Kidney glomerular epithelial cell (primary cell): ENCODE results near the gene SLC6A19.

Source experiments
- DNase-seq: peaks from one replicate; lab custom pipeline; 2025; lab: John Stamatoyannopoulos, UW

Gene SLC6A19

DNA sequence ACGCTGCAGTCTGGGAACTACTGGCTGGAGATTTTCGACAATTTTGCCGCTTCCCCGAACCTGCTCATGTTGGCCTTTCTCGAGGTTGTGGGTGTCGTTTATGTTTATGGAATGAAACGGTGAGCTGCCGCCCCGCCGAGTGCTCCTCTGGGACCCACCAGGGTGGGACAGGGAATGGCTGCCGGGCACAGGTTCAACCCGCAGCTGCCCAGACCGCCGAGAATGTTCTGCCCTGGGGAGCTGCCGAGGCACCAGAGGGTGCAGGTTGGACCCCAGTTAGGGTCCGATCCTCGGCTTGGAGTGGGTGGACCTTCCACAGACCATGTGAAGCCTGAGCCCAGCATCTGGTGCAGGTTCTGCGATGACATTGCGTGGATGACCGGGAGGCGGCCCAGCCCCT, 42.9 kb downstream of the SLC6A19 start:
- no peak for DNase-seq

DNA sequence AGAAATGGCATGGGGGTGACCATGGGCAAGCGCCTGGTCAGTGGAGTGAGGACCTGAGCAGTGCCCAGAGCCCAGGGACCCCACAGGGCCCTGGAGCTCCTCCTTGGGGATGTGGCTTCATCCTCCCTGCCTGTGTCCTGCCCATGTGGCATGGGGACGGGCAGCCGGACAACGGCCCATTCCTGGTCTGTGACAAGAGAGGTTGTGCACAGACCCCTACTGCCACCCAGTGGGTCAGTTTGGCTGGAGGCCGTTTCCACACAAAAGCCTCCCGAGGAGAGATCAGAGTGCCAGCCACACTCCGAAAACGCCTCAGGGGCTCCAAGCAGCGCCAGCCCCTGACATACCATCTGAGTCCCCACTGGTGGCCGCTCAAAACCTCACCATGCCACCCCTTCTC, 43.6 kb downstream of the SLC6A19 start:
- no peak for DNase-seq

DNA sequence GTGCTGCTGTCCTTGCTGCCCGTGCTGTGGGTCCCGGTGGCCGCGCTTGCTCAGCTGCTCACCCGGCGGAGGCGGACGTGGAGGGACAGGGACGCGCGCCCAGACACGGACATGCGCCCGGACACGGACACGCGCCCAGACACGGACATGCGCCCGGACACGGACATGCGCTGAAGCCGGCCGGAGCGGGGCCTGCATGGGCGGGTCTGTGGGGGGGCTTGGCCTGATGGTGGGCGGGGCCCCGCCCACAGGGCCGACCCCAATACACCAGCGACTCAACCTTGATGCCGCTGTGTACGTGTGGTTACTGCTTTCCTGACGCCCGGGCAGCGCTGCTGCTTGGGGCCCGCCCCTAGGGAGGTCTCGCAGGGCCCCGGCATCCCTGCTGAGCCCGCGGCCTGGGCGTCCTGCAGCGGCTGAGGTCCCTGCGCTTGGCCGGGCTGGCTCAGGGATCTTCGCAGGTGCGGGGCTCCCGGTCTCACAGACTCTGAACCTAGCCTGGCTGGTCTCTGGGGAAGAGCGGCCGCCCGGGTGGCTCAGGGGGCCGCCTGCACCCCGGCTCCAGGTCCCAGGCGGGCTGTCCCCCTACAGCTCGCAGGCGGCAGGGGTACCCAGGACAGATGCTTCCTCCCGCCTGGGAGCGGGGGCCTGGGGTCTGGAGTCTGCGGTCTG, 44.6 kb downstream of the SLC6A19 start:
- DNase-seq, result no peak

DNA sequence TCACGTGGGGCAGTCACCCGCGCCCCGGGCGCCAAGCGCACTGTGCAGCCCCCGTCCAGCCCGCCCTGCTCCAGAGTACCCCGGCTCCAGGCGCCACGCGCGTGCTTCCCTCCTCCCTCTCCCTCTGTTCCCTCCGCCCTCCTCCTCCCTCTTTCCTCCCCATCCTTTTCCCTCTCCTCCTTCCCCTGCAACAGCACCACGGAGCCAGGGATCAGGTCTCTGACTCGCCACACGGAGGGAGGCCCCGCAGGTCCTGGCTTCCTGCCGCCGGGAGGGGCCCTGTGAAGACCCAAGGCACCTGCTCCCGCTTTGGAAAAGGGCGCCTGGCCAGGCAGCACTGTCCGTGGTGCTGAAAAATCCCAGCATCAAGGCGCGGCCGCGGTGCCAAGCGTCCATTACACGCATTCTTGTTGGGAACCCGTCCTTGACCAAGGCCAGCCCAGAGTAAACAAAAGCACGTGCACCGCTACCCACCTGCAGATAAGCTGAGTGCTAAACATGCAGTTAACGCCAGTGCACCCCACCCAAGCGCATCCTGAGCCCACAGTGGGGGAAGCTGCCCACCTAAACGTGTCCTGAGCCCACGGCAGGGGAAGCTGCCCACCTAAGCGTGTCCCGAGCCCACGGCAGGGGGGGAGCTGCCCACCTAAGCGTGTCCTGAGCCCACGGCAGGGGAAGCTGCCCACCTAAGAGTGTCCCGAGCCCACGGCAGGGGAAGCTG, 45.5 kb downstream of the SLC6A19 start:
- DNase-seq, result no peak

DNA sequence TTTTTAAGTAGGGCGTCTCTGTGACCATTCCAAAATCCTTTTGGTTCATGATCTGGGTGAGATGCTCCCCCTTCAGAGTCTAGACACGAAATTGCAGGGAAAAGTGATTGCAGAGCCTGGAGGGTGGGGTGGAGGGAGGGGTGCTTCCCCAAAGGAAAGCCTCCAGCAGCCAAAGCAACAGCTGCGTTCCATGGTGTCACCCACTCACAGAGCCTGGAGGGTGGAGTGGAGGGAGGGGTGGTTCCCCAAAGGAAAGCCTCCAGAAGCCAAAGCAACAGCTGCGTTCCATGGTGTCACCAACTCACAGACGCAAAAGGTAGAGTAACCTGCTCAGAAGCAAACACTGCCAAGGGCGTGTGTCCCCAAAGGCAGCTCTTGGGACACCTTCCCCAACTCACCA, 46.4 kb downstream of the SLC6A19 start:
- no peak for DNase-seq

DNA sequence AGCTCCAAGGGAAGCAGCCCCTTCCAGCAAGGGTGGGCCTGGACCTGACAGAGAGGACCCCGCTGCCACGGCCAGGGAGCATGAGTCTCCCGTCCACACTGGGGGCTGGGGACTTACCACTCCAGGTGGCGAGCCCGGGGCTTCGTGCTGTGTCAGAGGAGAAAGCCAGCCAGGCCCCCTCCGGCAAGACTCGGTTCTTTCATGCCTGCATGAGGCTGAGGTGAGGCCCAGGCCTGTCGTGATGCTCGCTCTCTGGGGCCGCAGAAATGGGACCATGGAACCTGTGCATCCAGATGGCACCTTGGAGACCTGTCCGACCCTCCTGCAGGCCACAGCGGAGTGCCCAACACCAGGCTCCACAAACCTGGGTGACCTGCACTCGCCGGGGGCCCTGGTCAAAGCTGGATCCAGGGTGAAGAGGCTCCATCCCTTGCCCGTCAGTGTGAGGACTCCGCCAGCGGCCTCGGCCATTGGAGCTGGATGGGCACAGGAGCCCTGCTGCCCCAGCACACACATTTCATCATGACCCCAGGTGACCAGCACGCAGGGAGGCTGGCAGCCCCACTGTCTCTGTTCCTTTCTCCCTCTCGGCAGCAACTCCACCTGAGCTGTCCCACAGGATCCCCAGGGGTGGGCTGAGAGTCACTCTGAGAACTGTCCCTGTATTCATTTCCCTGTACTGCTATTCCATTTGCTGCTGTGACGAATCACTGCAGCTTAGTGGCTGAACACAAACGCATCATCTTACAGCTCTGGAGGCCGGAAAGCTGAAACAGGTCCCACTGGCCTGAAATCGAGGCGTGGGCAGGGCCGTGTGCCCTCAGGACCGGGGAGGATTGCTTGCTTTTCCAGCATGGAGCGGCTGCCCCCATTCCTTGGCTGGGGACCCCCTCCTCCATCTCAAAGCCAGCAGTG, 48.2 kb downstream of the SLC6A19 start:
- DNase-seq, result no peak

DNA sequence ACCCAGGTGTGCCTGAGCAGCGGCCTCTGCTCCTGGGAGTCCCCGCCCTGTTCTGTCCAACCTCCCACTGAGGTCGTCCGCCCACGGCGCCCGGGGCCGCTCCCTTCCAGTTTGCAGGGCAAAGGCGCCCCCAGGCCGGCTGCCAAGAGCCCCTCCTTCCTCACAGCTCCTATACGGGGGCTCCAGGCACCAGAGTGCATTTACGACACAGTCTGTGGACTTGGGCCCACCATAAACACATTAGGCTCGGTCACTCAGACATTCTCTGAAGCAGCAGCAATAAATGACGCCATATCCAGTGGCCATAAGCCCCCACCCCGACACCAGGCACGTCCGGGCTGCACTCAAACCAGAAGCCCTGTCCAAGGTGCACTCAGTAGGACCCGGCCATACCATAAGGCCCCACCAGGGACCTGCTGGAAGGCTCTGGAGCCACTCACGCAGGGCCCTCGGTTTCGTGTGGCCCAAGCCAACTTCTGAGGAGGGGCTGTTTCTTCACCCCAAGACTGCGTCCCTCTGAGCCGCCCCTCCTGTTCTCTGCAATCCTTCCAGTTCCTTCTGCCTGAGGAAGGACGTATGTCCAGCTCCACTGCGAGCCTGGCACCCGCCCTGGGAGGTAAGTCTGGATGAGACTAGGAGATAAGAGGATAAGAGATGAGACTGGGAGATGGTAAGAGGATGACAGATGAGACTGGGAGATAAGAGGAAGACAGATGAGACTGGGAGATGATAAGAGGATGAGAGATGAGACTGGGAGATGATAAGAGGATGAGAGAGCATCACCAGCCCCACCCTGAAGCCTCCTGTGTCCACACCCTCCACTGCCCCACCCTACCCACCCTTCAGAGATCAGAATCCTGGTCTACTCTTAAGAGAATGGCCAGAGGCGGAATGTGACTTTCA, 50.5 kb downstream of the SLC6A19 start:
- DNase-seq, result no peak

DNA sequence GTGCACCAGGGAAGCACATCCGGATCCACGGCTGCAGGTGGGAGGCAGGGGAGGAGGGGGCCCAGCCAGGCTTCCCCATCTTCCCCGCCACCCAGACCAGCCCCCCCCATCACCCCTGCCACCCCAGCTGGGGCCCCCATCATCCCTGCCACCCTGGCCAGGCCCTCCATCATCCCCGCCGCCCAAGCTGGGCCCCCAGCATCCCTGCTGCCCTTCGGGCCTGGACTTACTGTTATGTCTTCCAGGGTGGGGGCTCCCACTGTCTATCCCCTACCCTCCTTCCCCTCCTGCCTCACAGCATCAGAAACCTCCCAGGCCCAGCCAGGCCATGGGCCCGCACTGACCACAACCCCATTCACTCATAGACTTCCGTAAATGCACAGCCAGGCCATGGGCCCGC, 51.3 kb downstream of the SLC6A19 start:
- DNase-seq, result no peak

DNA sequence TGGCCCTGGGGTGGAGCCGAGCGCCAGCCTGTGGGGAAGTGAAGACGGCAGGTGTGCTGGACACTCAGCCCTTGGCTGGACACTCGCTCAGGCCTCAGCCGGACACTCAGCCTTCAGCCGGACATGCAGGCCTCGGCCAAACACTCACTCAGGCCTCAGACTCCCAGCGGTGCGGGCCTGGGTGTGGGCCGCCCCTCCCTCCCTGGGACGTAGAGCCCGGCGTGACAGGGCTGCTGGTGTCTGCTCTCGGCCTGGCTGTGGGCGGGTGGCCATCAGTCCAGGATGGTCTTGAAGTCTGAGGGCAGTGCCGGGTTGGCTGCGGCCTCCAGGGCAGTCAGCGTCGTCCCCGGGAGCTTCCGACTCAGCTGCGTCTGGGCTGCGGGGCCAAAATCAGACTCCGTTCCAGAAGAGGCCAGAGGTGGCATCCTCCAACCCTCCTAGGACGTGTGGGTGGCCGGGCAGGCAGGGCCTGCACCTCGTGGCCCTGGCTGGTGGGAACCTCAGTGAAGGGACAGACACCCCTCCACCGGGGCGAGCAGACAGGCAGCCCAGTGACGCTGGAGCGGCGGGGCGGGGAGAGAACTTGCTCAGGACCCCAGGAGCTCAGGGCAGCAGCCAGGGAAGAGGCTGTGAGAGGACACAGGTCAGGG, 52.2 kb downstream of the SLC6A19 start:
- no peak for DNase-seq

DNA sequence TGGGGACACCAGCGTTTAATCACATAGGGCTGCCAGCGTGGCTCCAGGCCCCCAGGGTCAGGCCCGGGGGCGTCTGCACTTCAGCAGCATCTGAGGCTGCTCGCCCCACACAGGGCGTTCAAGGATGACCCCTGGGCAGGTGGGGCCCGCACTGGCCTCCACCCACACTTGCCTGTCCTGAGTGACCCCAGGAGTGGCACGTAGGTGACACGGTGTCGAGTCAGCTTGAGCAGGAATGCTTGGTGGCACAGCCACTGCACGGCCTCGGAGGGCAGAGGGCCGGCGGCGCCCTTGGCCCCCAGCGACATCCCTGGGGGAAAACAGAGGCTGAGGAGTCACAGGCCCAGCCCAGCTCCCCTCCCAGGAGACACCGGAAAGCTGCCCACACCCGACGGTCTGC, 52.8 kb downstream of the SLC6A19 start:
- DNase-seq, result no peak

DNA sequence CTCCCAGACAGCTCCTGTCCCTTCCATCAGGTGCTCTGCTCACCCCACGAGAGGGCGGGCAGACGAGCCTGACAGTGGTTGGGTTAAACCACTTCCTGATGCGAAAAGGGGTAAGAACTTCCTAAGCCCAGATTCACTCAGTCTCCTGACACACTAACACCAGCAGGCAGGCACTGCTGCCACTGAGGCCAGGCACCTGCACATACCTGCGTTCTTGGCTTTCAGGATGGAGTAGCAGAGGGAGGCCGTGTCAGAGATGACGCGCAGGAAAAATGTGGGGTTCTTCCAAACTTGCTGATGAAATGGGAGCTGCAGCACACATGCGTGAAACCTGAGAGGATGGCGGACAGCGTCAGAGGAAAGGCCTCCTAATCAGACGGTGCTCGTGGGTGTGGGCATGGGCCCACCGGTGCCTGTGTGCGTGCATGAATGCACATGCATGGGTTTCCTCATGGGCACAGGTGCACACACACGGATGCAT, 53.7 kb downstream of the SLC6A19 start:
- DNase-seq, result no peak

DNA sequence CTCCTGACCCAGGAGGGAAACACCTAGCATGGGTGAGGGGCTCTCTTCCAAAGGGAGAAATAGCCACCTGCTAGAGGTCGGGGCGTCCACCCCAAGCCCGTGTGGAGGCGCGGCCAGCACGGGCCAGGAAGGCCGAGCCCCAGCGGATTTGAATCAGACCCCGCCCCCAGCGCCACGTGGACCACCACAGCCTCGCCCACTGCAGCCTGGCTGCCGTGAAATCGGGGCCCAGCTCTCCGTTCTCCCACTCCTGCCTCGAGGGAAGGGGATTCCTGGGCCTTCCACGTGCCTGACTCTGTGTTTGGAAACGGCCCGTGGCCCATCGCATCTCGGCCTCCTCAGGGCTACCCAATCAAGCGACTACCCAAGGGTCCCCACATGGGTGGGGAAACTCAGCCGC, 55.4 kb downstream of the SLC6A19 start:
- no peak for DNase-seq

DNA sequence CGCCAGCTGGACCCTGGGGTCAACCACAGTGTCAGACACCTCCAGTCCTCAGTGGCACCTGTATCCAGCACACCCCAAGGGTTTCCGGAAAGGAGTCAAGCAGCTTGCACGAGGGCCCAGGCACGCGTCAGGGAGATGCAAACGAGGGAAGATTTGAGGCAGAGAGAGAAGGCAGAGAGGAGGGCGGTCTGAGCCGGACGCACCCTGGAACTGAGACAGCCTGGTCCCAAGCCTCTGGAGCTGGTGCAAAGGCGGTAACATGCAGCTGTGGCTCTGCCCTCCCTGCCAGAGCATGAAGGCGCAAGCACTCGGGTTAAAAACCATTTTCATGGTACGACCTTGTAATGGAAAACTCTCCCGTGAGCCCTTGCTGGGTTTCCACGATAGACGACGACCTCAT, 56.0 kb downstream of the SLC6A19 start:
- DNase-seq, result no peak

DNA sequence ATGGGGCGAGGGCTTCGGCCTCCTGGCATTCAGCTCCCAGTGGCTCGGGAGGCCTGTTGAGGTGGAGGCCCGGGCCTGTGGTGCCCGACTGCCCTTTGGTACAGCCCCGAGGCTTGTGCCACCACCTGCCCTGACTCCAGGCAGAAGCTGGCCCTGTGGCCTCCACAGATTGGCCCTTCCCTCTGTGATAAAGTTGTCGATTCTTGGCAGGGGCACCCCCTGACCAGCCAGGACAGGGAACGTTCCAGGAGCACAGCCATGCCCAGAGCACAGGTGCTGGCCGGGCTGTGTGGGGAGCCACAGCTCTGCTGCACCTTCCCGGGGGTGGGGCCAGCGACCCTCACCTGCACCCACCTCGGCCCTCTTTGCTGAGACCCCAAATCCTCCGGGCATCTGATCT, 56.4 kb downstream of the SLC6A19 start:
- no peak for DNase-seq

DNA sequence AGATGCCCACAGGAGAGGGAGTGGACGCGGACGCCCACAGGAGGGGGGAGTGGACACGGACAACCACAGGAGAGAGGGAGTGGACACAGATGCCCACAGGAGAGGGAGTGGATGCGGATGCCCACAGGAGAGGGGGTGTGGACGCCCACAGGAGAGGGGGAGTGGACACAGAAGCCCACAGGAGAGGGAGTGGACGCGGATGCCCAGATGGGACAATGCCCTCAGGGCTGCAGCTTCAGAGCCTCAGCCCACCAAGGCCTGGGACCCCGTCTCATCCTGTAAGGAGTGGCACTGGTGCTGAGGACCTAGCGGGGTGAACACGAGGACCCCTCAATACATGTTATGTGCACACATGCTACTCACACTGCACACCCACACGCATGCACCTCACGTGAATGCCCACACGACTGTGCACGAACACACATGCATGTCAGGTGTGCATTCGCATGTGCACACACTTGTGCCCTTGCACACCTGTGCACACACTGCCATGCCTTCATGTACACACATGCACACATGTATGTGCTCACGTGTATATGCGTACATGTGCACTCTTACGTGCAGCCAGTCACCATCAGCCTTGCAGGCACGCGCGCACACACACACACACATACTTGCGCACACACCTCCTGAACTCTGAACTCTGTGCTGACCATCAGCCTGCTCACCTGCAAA, 58.5 kb downstream of the SLC6A19 start:
- no peak for DNase-seq

DNA sequence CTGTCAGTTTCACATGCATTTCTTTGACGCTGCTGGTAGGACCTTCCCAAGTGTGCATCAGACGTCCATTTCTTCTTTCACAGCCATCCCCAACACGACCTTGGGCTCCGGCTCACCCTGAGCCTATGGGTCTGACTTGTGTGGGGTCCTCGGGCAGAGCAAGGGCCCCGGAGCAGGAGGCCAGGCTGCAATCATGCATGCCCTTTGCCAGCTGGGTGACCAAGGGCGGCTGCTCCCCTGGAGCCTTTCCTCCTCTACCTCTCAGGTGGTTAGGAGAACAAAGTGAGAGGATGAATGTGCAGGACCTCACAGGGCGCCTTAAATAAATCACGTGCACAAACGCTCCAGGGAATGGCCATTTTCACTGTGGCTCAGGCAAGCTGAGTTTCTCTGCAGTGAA, 60.2 kb downstream of the SLC6A19 start:
- DNase-seq, result no peak

DNA sequence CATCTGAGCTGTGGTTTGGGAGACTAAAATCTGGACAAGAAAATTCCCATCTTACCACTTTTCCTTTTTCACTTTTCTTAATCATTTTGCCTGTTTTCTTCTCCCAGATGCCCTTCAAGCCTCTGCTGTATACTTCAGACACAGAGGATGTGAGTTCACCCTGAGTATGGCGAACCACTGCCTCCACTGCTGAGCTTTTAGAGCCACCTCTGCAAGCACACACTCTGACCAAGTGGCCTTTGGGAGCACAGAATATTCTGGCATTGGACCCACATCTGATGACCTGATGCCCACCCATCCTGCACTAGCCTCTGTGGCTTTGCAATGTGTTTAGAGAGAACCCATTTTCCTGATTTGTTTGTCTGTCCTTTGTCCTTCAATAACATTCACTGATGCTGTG, 61.0 kb downstream of the SLC6A19 start:
- no peak for DNase-seq

DNA sequence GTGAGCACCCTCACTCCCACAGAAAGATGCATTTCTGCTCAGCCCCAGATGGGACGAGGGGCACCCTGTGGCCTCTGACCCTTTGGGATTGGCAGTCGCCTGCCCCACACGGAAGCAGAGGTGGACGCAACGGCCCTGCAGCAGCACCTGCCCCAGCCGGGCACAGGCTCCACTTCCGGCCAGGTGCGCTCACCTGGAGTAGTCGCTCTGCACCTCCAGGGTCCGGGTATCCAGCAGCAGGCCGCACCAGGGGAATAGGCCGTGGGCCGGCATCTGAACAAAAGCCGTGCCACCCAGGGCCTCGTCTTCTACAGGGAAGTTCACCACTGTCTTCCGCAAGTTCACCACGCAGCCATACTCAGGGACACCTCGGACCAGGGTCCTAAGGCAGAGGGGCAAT, 62.8 kb downstream of the SLC6A19 start:
- no peak for DNase-seq

DNA sequence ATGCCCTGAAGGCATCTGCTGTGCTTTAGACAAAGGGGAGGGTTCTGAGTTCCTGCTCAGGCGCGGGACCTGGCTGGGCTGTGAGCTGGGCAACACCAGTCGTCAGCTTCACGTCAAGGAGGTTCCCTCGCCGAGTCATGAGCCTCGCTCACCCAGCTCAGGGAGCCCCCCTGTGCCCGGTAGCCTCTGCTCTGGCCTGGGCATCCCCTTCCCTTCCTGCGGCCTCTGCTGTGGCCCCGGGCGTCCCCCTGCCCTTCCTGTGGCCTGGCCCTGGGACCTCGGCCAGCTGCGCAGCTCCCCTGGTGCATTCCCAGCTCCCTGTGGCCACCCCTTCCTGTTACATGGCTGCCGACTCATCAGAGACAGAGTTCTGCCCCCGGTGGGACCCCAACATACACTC, 63.6 kb downstream of the SLC6A19 start:
- DNase-seq, result no peak
